ENCODE data around the gene ASIC4.

The ASIC4 gene

DNA sequence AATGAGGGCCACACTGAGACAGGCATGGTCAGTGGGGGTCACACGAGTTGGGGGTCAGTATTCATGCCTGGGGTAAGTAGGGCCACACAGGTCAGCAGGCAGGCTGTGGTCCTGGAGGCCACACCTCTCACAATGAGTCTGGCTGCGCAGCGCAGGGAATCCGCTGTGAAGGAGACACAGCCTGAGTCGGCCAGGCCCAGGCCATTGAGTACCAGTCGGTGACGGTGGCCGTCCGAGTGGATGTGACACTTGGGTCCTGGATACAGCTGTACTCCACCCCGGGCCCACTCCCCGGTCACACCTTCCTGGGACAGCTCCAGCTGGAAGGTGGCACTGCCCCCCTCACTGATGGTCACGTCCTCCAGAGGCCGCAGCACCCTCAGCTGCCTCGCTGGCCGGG, 40.1 kb downstream of the ASIC4 start:
- no peak for DNase-seq

DNA sequence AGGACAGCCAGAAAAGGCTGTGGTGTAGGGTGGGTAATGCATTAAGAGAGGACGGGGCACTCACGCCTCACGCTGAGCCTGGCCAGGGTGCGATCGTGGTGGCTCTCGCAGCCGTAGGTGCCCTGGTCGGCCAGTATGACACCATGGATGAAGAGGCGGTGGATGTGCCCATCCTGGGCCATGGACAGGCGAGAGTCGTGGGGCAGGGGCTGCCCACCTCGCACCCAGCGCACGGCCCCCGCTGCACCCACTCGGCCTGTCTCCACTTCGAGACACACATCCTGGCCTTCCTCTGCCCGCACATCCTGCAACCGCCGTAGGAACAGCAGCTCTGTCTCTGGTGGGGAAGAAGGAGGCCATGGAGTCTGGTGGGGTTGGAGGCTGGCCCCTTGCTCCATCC, 41.7 kb downstream of the ASIC4 start:
- DNase-seq = no peak

DNA sequence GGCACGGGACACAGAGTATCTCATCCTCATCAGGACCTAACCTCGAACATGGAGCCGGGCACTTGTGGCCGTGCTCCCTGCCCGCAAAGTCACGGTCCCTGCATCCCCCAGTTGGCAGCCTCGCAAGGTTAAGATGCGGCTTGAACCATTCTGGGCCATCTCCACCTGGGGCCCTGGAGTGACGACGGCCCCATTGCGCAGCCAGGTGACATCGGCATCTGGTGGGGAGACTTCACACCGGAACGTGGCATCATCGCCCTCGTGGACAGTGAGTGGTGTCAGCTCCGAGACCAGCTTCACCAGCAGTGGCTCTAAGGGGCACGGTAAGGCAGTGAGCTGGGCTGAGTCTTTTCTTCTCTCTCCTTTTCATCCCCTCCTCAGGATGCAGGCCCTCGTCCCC, 42.1 kb downstream of the ASIC4 start:
- no peak for DNase-seq

DNA sequence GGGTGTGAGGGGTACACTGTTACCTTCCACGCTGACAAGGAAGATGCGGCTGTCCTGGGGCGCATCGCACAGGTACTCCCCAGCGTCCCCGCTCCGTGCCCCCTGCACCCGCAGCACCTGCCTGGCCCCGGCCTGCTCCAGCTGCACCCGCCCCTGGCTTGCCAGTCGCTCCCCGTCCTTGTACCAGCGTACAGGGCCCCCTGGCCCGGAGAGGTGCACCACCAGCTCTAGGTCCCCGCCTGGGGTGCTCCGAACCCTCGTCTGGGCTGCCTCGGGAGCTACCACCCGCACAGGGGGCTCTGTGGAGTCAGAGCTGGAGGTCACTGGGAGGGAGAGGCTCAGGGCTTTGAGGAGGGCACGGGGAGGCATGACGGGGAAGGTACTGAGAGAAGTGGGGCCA, 43.0 kb downstream of the ASIC4 start:
- no peak for DNase-seq

DNA sequence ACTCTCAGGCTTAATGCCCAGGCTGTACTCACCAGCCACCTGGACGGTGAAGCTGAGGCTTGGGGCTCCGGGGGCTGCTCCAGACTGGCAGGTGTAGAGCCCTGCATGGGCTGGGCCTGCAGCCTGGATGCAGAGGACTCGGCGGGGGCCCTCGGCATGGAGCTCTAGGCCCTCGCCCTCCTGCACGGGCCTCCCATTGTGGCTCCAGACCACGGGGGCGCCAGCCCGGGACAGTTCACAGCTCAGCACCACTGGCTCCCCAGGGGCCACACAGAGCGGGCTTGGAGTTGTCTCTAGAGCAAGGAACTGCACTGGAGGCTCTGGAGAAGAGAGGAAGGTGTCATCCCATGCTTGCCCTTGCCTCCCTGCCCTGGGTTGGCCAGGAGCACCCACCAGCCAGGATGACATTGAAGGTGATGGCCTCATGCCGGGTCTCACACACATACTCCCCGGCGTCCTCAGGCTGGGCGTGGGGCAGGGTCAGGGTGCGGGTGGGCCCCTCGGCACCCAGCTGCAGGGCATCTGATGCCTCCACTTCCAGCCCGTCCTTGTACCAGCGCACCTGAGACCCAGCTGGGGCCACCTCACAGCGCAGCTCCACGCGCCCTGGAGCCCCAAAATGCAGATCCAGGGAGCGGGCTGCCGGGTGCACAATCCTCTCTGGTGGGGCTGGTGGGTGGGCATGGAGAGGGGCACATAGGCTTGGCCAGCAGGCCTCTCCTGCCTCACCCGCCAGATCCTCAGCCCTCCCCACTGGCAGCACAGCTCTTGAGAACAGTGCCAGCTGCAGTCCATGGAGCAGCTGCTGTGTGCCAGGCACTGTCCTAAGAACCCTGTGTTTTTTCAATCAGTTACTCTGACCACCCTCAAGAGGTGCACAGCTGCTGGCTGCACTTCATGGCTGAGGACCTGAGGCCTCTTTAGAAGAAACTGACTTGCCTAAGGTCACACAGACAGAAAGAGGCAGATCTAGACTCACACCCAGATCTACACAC, 43.8 kb downstream of the ASIC4 start:
- no peak for DNase-seq

DNA sequence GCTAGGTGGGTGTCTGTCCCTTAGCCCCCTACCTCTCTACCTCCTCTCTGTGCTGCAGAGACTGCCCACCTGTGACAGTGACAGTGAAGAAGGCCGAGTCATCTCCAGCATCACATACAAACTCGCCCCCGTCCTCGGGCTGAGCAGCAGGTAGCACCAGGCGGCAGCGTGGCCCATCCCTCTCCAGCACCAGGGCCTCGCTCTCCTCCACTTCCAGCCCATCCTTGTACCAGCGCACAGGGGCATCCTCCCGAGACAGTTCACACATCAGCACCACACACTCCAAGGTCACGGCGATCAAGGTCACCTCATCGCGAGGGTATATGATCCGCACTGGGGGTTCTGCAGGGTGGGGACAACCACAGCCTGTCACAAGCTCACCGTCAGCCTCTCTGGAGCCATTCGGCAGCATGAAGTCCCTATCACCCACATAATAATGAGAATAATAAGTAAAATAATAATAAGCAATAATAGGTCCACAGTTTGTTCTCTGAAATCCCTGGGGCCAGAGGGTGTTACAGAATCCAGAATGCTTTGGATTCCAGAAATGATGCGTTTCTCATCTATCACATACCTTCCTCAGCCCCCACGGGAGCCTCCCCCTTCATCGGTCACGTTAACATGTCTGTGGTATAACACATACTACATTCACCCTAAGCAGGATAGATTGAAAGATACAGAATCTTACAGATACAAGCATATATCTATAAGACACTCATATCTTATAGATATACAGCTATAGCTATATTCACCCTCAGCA, 45.1 kb downstream of the ASIC4 start:
- DNase-seq = peak; percentile 53

DNA sequence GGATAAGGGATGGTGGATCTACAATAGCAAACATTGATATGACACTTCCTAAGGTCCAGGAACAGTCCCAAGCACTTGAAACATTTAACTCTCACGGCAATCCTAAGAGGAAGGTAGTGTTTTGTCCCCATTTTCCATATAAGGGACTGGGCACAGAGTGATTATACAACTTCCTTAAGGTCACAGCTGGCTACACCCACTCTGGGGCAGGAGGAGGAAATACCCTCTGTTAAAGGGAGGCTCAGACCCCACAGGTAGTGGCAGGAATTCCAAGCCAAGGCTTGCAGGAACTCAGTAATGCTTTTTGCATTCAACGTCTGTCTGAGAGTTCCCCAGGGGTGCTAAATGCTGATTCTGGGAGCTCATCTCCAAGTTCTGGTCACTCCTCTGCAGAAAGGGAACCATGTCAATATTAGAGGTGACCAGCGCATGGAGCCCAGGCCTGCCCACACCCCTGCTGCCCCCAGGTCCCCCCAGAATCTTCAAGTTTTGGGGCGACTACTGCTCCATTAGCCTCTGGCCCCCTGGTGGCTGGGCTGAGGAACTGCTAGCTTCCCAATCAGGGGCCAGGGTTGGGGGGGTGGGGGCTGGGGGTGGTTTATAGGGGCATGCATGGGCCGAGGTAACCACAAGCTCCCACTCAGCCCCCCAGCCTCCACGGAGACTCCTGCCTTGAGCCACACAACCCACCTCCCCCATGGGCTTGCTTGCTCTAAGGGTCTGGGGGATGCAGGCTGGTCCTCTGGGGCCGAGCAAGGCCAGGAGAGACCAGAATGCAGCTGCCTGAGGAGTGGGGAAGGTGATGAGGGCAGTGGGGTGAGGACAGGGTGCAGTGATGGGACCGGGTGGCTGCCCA, 46.0 kb downstream of the ASIC4 start:
- no peak for DNase-seq

DNA sequence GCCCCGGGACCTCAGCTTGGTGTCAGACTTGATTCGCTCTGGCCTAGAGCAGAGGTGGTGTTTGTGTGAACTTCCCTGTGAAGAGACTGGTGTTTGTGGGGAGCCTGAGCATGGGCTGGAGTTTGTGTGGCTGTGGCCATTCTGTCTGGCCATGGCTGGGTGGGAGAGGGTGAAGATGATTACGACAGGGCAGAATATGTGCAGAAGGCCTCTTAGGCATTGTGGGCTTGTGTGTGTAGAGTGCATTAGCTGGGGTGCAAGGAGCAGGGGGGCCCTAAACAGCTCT, 46.6 kb downstream of the ASIC4 start:
- DNase-seq = no peak

DNA sequence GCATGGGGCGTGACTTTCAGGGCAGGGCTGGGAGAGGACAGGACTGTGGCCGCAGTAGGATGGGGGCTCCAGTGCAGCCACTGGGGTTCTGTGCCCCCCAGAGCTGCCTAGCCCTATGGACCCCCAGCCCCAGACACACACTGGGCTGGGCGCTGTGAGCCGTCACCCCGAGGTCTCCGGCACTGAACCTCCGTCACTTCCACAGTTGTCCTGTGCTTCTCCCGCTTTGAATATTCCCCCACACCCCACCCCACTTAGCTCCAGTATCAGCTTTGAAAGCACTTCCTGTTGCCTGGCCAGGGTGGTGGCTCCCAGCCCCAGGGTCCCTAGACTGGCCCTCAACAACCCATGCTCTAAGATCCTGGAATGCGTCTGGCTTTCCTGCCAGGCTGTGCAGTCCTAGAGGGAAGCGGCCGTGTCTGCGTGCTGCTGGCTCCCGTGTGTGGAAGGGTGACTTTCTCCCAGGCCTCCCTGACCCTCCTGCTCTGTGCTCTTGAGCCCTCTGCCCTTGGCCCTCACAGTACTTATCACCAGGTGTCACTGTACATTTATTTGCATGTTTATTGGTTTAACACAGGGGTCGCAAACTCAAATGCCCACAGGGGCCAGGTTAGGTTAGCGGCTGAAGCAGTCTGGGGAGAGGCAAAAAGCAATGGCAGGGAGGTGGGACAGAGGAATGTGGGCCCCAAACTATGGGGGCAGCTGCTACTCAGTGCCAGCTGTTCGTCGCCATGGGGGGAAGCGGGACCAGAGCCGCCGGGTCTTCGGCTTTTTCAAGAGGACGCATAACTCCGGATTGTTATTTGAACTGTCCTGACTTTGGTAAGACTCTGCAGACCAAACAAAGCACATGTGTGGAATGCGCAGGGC, 47.1 kb downstream of the ASIC4 start:
- DNase-seq = no peak

DNA sequence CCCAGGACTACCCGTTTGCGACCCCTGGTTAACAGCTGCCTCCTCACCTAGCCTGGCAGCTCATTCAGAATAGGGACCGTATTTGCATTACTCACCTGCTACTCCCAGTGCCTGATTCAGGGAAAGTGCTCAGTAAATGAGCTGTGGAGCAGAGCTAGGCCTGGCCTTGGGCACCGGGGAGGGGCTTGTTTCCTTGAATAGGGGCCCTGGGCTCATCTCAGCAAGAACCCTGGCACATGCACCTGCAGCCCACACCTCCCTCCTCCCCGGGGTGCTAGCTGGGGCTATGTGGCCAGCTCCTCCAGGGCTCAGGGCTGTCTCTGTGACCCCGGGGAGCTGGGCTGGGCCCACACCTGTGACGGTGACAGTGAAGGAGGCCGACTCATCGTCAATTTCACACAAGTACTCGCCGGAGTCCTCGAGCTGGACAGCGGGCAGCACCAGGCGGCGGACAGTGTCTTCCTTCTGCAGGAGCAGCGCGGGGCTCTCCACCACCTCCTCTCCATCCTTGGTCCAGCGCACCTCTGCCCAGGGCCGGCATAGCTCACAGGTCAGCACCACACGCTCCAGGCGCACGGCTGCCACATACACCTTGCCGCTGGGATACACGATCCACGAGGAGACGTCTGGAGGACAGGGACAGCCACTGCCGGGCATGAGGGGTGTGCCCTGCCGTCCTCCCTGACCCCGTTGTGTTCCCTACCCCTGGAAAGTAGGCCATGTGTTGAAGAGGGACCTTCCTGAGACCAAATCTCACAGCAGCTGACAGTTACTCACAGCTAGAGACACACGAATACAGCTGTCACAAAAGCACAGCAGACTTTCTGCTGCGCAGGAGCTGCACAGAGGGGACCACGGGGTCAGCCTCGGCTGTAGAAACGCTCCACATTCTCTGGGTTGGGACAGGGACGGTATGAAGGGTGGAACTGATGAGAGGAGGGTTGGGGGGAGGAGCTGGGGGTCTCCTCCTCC, 48.1 kb downstream of the ASIC4 start:
- no peak for DNase-seq

DNA sequence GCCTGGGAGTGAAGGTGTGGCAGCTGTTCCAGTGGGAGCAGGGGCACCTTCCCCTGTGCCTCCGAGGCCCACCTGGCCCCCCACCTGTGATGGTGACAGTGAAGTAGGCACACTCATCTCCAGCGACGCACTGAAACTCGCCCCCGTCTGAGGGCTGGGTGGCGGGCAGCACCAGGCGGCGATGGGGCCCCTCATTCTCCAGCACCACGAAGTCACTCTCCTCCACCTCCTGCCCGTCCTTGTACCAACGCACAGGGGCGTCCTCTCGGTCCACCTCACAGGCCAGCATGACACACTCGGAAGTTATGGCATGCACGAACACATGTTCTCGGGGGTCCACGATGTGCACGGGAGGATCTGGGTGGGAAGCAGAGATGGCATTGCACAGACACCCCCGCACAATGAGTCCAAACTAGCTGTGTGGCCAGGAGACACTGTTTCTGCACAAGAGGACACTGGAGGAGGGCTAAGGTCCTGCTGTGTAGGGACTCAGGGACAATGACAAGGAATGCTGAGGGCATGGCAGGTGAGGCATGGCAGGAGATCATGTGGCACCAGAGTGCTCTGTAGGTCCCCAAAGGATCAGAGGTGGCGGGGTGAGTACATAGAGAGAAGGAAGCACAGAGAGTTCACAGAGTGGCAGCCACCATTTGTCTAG, 49.1 kb downstream of the ASIC4 start:
- DNase-seq = no peak

DNA sequence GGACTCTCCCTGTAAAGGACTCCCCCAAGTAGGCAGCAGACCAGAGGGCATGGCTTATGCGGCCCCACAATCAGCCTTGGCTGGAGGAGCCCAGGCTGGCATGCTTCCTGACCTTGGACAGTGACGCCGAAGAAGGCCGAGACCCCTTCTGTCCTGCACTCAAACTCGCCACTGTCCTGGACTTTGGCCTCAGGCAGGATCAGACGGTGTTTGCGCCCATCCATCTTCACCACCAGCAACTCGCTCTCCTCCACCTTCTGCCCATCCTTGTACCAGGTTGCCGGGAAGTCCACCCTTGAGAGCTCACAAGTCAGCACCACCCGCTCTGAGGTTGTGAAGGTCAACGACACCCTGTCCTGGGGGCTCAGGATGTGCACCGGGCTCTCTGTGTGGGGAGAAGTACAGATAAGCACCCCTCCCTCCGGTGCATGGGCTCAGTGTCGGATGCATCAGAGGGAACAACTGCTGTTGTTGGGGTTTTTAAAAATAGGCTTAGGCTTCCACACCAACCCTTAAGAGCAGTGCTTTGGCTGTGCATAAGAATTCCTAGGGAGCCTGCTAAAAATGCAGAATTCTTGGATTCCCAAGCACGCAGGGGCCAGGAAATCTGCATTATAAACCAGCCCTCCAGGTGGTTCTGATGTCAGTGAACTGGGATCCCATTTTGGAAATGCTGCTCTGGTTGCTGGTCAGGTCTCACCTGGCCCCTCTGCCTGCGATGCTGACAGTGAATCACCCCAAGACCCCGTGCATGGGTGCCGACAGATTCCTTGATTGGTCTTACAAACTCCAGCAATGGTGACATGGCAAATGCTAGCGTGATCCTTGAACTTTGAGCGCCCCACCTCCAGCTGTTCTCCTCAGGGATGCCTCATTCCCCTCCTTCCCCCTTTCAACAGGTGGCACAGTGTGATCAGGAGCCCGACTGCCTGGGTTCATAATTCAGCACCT, 51.1 kb downstream of the ASIC4 start:
- no peak for DNase-seq

DNA sequence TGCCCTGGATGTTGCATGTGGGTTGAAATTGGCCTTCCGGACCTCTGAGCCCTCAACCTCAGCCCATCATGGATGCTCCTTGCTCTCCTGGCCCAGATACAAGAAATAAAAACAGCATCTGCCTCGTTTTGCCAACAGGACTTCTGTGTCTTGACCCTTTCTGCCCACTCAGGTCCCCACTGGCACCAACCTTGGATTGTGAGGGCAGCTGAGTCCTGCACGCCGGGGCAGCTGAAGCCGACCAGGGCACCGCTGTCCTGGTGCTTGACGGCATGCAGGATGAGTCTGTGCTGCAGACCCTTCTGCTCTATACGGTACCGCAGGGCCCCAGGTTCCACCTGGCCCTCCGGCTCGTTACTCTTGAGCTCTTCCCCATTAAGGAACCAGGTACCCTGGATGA, 52.4 kb downstream of the ASIC4 start:
- DNase-seq = no peak

DNA sequence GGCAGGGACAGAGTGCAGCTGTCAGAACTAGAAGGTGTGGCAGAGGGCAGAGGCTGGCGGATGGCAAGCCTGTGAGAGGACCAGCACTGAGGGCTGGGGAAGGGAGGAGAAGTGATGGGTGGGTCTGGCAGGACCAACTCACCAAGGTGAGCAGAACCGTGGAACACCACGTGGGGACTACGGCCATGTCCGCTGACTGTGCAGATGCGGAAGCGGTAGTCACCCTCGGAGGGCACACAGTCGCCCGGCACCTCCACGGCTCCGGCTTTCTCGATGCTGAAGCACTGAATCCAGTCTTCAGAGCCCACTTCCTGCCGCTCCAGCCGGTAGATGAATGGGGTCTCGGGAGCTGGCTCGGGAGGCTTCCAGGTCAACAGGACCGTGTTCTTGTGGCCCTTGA, 52.8 kb downstream of the ASIC4 start:
- no peak for DNase-seq

DNA sequence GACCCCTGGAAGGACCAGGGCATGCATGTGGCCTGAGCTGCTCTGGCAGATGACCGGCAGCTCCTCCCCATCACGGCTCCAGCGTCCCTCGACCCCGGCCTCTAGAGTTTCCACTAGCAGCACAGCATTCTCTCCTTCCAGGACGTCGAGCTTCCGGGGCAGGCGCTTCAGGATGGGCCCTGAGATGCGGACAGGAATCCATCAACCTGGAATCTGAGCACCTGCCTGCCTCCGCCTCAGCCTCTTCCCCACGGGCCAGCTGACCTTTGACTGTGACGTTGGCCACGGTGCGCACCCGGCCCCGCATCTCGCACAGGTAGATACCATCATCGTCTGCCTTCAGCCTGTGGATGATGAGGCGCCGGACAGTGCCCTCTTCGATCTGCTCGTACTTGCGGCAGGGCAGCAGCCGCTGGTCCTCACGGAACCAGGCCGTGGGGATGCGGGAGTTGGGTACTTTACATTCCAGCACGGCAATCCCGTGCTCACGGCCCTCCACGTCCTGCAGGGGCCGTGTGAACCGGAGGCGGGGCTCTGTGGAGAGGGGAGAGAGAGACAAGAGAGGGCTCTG, 53.6 kb downstream of the ASIC4 start:
- no peak for DNase-seq

DNA sequence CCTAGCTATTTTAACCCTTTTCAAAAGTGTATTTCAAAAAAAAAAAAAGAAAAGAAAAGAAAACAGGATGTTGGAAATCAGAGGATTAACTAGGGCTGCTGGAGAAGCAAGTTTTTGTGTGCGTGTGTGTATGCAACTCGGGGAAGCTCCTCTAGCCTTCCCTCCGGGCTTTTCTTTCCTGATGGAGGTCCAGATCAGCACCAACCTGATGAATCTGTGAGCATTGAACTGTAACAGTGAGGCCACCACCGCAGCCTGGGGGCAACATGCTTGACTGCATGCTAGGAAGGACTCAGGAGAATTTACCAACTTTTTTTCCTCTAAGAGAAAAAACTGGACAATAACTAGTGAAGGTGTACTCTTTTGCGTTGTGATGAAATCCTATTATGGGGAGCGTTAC, 54.8 kb downstream of the ASIC4 start:
- no peak for DNase-seq

DNA sequence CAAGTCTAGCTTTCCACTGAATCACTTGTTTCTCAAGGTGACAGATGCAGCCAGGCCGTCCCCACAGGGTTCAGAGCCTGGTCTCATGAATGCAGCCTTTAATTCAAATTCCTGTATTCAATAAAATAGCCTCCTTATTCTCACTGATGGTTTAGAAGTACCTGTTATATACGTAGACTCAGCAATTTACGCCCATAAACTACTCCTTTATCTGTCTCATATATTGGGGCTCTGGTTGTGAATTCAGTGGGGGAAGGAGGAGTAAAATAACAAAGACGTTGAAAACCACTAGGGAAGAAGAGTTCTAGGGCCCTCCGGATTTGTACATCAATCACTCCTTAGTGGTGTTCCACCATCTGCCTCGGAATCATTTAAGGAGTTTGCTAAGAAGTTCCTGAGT, 55.4 kb downstream of the ASIC4 start:
- DNase-seq = no peak

DNA sequence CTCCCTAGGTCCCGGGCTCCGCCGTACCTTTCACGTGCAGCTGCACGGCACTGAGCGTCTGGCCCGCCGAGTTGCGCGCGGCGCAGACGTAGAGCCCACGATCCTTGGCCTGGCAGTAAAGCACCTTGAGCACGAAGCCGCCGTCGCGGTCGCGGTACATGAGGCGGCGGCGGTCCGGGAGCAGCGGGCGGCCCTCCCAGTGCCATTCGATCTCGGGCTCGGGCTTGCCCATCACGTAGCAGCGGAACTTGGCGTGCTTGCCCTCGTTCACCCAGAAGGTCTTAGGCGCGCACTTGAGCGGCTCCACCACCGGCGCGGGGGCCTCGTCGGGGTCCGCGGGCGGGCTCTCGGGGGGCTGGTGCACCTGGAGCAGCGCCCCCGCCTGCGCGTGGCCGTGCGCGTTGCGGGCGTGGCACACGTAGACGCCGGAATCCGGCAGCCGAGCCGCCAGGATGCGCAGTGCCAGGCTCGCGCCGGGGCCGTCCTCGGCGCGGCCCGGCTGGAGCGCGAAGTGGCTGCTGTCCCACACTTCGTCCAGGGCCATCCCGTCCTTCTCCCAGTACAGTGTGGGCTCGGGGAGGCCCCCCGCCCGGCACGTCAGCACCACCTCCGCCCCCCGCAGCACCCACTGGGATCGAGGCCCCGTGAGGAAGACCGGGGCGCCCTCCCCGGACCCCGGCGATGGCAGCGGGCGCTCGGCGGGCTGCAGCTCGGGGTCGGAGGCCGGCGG, 56.1 kb downstream of the ASIC4 start:
- peak; percentile 44 for DNase-seq
